ENCODE measurements around the gene HEPN1.

The HEPN1 gene

GRCh38 chr11:124874571-124875255 lies 44.3 kb upstream of the HEPN1 start:
- DNase-seq (ENCODE audit: extremely low read depth, low read depth), result no peak
- H3K4me3 ChIP-seq (replicated peaks; ENCODE audit: low read depth, low read length), result no peak overlapping the region
- TF ChIP-seq CTCF (IDR thresholded peaks at IDR 0.05; ENCODE audit: low read depth, low read length, missing control alignments), result no peak

GRCh38 chr11:124875401-124875800 lies 43.6 kb upstream of the HEPN1 start:
- peak overlapping the region; percentile 55 for H3K4me3 ChIP-seq (replicated peaks; ENCODE audit: low read depth, low read length)
- no peak for TF ChIP-seq CTCF (IDR thresholded peaks at IDR 0.05; ENCODE audit: low read depth, low read length, missing control alignments)
- no peak for DNase-seq (ENCODE audit: extremely low read depth, low read depth)

GRCh38 chr11:124875943-124876817 lies 42.9 kb upstream of the HEPN1 start:
- DNase-seq (ENCODE audit: extremely low read depth, low read depth), result peak; percentile 85
- H3K4me3 ChIP-seq (replicated peaks; ENCODE audit: low read depth, low read length), result peak overlapping the region; percentile 55
- TF ChIP-seq CTCF (IDR thresholded peaks at IDR 0.05; ENCODE audit: low read depth, low read length, missing control alignments), result peak; percentile 59

- no peak for TF ChIP-seq CTCF (IDR thresholded peaks at IDR 0.05; ENCODE audit: low read depth, low read length, missing control alignments)
- no peak for DNase-seq (ENCODE audit: extremely low read depth, low read depth)
- H3K4me3 ChIP-seq (replicated peaks; ENCODE audit: low read depth, low read length), result peak overlapping the region; percentile 55
Measured at GRCh38 chr11:124876818-124877630, 42.0 kb upstream of the HEPN1 start.

GRCh38 chr11:124877631-124877909 lies 41.5 kb upstream of the HEPN1 start:
- peak overlapping the region; percentile 55 for H3K4me3 ChIP-seq (replicated peaks; ENCODE audit: low read depth, low read length)
- no peak for TF ChIP-seq CTCF (IDR thresholded peaks at IDR 0.05; ENCODE audit: low read depth, low read length, missing control alignments)
- no peak for DNase-seq (ENCODE audit: extremely low read depth, low read depth)

- H3K4me3 ChIP-seq (replicated peaks; ENCODE audit: low read depth, low read length), result peak overlapping the region; percentile 55; the same call in 1 of the 2 replicates
- TF ChIP-seq CTCF (IDR thresholded peaks at IDR 0.05; ENCODE audit: low read depth, low read length, missing control alignments), result no peak
- no peak for DNase-seq (ENCODE audit: extremely low read depth, low read depth)
Measured at GRCh38 chr11:124877910-124878758, 40.9 kb upstream of the HEPN1 start.
